ENCODE measurements around the gene ZNF18. TPM values are rescaled to one million over a fixed set of nuclear protein-coding genes. Genes with fewer than 3 reads are reported as not detected.

Gene ZNF18, protein sequence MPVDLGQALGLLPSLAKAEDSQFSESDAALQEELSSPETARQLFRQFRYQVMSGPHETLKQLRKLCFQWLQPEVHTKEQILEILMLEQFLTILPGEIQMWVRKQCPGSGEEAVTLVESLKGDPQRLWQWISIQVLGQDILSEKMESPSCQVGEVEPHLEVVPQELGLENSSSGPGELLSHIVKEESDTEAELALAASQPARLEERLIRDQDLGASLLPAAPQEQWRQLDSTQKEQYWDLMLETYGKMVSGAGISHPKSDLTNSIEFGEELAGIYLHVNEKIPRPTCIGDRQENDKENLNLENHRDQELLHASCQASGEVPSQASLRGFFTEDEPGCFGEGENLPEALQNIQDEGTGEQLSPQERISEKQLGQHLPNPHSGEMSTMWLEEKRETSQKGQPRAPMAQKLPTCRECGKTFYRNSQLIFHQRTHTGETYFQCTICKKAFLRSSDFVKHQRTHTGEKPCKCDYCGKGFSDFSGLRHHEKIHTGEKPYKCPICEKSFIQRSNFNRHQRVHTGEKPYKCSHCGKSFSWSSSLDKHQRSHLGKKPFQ
- total RNA-seq (2014; rRNA removed; shearing (Covaris generic)) = 1.2 and 2.0 TPM in 2 replicates

DNA sequence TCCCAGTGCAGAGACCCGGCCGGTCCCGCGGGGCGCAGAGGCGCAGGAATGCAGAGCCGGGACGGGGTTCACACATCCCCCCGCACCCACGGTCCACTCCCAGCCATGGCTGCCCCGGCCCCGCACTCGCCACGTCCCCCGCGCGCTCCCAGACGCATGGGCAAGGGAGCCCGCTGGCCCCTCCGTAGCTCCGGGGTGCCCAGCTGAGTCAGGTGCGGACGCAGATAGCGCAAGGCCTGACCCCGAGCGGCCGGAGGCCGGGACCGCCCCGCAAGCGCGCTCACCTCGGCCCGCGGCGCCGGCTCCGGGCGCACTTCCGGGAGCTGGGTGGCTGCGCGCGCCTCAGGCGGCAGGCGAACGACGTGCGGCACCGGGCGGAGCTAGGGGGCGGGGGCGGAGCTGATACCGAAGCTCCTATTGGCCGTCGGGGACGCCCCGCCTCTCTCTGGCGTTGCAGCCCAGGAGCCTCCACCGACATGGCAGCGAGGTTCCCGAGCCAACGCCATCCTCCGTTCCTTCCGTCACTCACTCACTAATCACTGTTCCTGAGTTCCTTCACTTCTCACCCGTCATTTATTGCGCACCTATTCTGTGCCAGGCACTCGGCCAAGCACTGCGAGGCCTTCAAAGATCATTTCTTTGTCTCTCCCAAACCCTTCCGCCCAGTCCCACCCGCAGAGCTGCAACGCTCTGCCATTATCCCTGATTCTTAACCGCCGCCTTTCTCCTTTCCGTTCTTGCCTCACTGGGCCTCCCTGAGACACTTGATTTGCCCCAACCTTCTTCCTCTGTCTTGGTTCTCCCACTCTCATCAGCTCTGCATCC, at the start of gene ZNF18:
Gene ZNF18, minus strand, starts transcription at position 329 of the 825 bp plus-strand sequence. CDS start 4,646 bp downstream, outside the sequence.
- DNase-seq (ENCODE audit: low spot score) = peak; percentile 89

GRCh38 chr17:12046786-12047185, 49.5 kb upstream of the ZNF18 start:
- DNase-seq (ENCODE audit: low spot score) = no peak

GRCh38 chr17:12043702-12044101, 46.4 kb upstream of the ZNF18 start:
- no peak for DNase-seq (ENCODE audit: low spot score)

- no peak for DNase-seq (ENCODE audit: low spot score)
Observed at GRCh38 chr17:12041312-12041711, 44.0 kb upstream of the ZNF18 start.

DNA sequence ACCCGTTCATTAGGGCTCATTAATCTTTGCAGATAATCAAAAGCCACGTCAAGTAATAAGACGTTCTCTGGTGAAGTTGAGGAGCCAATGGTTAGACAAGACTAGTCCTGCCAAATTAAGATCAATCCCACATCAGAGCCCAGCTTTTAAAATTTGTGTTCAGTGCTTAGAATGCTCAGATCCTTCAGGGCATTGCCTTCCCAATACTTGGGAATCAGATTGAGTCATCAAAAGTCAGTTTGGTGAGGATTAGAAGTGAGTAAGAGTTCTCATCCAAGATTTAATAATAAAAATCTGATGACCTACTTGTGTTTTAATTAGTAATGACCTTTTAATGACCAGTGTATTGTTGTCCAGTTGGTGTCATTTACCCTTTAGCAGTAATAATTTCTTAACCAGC, 43.2 kb upstream of the ZNF18 start:
- no peak for DNase-seq (ENCODE audit: low spot score)

GRCh38 chr17:12037970-12038369, 40.7 kb upstream of the ZNF18 start:
- no peak for DNase-seq (ENCODE audit: low spot score)

- DNase-seq (ENCODE audit: low spot score) = no peak
Observed at GRCh38 chr17:12035673-12036072, 38.4 kb upstream of the ZNF18 start.

GRCh38 chr17:12034538-12034937, 37.3 kb upstream of the ZNF18 start:
- no peak for DNase-seq (ENCODE audit: low spot score)

GRCh38 chr17:12028611-12029010, 31.3 kb upstream of the ZNF18 start:
- no peak for DNase-seq (ENCODE audit: low spot score)

- no peak for DNase-seq (ENCODE audit: low spot score)
Observed at GRCh38 chr17:12027658-12028057, 30.4 kb upstream of the ZNF18 start.

DNA sequence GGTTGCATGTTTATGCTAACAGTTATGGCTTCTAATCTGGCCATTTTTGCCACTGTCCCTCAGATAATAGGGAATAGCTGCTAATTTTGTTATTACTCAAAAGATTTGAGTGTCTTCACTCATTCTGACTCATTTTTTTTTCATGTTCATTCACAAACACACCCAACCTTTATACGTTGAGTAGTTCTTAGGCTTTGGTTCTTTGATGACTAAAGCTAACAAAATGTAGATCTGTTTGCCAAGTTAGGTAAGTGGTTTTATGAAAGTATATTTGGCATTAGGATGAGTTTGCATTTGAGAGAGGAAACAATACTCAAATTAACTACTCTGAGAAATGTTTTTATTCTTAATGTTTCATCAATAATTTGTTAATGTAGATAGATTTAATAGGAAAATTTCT, 27.1 kb upstream of the ZNF18 start:
- no peak for DNase-seq (ENCODE audit: low spot score)

GRCh38 chr17:12022310-12022709, 25.0 kb upstream of the ZNF18 start:
- DNase-seq (ENCODE audit: low spot score) = no peak

- no peak for DNase-seq (ENCODE audit: low spot score)
Observed at GRCh38 chr17:12021623-12022140, 24.4 kb upstream of the ZNF18 start.

- DNase-seq (ENCODE audit: low spot score) = peak; percentile 67
Observed at GRCh38 chr17:12020642-12021622, 23.7 kb upstream of the ZNF18 start, which contains the start of gene MAP2K4. TSS of gene MAP2K4 (plus strand) at chr17:12020877. CDS start at chr17:12020887, 10 bp downstream.

DNA sequence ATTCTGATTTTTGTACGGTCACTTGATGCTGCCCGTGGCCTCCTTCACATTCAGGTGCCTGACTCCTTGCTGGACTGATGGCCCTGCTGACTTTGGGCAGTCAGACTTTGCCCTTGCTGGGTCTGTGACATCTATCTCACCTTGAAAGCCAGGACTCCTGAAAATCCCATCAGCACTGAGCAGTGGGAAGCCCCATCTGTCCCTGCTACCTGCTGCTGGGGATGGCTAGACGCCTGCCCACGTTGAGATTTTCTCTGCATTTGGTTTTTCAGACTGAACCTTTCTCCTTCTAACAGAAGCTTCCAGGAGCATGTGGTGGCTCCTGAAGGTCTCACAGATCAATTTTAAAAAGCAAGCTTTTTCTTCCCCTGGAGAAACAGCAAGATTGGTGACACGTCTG, 10.2 kb upstream of the ZNF18 start:
- DNase-seq (ENCODE audit: low spot score) = no peak

DNA sequence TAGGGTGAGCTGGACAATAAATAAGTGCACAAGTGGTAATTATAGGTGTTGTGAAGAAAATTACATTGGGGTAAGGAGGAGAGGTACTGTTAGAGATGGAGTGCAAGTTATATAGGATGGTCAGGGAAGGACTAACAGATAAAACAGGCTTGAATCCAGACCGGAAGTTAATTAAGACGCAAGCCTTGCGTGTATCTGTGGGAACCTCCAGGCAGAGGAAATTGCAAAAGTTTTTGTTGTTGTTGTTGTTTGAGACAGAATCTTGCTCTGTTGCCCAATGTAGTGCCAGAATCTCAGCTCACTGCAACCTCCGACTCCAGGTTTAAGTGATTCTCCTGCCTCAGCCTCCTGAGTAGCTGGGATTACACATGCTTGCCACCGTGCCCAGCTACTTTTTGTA, 2.4 kb upstream of the ZNF18 start:
- DNase-seq (ENCODE audit: low spot score) = no peak

DNA sequence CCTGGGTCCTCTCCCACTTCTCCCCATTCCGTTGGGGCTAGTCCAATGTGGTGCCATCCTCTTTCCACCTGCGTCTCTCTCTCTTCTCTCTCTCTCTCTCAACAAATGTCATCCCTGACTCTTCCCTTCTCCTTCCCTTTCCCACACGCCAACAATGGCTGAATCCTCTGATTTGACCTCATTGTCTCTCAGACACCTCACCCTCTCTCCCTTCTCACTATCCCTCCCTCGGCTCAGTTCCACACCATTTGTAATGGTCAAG, 628 bp upstream of the ZNF18 start:
- no peak for DNase-seq (ENCODE audit: low spot score)

GRCh38 chr17:11996722-11997146, 541 bp downstream of the ZNF18 start:
- peak; percentile 51 for DNase-seq (ENCODE audit: low spot score)

- DNase-seq (ENCODE audit: low spot score) = no peak
Observed at GRCh38 chr17:11991461-11991860, 5.8 kb downstream of the ZNF18 start.

GRCh38 chr17:11990363-11990983, 6.8 kb downstream of the ZNF18 start:
- no peak for DNase-seq (ENCODE audit: low spot score)

DNA sequence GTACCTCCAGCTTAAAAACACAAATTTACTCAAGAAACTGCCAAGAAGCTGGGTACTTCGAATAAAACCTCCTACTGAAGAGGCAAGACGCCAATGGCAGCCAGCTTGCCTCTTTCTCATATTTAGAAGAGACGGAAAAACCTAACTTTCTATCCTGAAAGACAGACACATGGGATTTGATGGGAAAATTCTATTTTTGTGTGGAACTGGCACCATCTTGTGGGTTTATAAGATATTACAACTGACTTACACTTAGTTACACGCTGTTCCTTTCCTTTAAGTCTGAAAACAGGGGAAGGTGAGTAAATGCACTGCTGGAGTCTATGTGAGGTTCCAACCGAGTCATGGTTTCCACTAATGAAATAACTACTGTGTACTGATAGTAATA, 10.3 kb downstream of the ZNF18 start:
- DNase-seq (ENCODE audit: low spot score) = peak; percentile 56

Data from HT-29 (cell line).